ENCODE results near the gene DIRAS2.

DNA sequence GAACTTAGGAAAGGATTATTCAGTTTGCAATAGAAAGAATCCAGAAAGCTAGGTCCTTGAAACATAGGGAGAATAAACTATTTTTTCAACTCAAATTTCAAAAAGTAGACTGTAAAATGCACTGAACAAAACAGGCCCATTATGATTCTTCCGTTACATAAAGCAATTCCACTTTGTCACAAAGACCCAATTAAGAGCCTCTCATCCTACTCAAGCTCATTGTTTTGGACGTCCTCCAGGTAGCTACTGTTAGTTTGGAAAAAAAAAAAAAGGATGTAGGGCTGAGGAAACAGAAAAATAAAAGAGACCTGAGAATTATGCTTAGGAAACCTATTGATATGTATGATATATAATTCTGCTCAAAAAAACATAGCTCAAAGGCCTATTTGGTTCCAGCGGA is 74.0 kb downstream of the DIRAS2 start:
- TF ChIP-seq POLR2A (IDR thresholded peaks at IDR 0.05) = no peak
- TF ChIP-seq, protein P1, sequence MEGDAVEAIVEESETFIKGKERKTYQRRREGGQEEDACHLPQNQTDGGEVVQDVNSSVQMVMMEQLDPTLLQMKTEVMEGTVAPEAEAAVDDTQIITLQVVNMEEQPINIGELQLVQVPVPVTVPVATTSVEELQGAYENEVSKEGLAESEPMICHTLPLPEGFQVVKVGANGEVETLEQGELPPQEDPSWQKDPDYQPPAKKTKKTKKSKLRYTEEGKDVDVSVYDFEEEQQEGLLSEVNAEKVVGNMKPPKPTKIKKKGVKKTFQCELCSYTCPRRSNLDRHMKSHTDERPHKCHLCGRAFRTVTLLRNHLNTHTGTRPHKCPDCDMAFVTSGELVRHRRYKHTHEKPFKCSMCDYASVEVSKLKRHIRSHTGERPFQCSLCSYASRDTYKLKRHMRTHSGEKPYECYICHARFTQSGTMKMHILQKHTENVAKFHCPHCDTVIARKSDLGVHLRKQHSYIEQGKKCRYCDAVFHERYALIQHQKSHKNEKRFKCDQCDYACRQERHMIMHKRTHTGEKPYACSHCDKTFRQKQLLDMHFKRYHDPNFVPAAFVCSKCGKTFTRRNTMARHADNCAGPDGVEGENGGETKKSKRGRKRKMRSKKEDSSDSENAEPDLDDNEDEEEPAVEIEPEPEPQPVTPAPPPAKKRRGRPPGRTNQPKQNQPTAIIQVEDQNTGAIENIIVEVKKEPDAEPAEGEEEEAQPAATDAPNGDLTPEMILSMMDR (IDR thresholded peaks at IDR 0.05) = no peak
- no peak for TF ChIP-seq POLR2AphosphoS5 (IDR thresholded peaks at IDR 0.05)
